ENCODE measurements around the gene CACFD1. TPM values are rescaled to one million over a fixed set of nuclear protein-coding genes. Genes with fewer than 3 reads are reported as not detected.

Gene CACFD1
- total and polyA plus RNA-seq, 2 of the 13 experiments (the other 11 are each of a cell fraction or from before 2014, with no cell fraction given): 13.8 to 14.6 TPM

GRCh38 chr9:133448487-133448972 is 11.2 kb upstream of the CACFD1 start (continued):
- TF ChIP-seq LCORL (IDR thresholded peaks at IDR 0.05) (no peak), LCORL (CRISPR knock-in tag; IDR thresholded peaks at IDR 0.05) (peak; percentile 39; the same call in 1 of the 2 replicates), FOXK1 (CRISPR knock-in tag; IDR thresholded peaks at IDR 0.05; ENCODE audit: borderline replicate concordance, low read depth) (no peak), CTCF (CRISPR knock-in tag; IDR thresholded peaks at IDR 0.05) (peak; percentile 12; the same call in 1 of the 2 replicates), RFXAP (CRISPR knock-in tag; IDR thresholded peaks at IDR 0.05; ENCODE audit: borderline replicate concordance) (peak; percentile 56; the same call in 1 of the 2 replicates), MYC (CRISPR knock-in tag; IDR thresholded peaks at IDR 0.05; ENCODE audit: borderline replicate concordance) (peak; percentile 60; the same call in 1 of the 2 replicates), DMAP1 (CRISPR knock-in tag; IDR thresholded peaks at IDR 0.05) (peak; percentile 32; the same call in 1 of the 2 replicates), PATZ1 (CRISPR knock-in tag; IDR thresholded peaks at IDR 0.05) (peak; percentile 29; the same call in 1 of the 2 replicates), ZNF574 (CRISPR knock-in tag; IDR thresholded peaks at IDR 0.05) (peak; percentile 29; the same call in 1 of the 2 replicates), ZNF768 (CRISPR knock-in tag; IDR thresholded peaks at IDR 0.05) (peak; percentile 32; the same call in 1 of the 2 replicates)

Measured in HepG2 (cell line).